RWPE1 (cell line): Measurements from ENCODE around the gene PRORP.
"Not testable (repeated sequence)": the region's sequence is repeated elsewhere in the genome, so short reads cannot be mapped to it uniquely, and the experiment has no call there.

ENCODE experiments used
- CTCF ChIA-PET: fragments of 350-600 bp; sonication (Branson Sonifier 250); formaldehyde crosslinking; extraction: SDS; loops from one replicate; lab custom pipeline; 2021; lab: Yijun Ruan, JAX
- POLR2A ChIA-PET: fragments of 400-600 bp; formaldehyde crosslinking; extraction: SDS; loops from one replicate; lab custom pipeline; 2020; ENCODE audit warnings: antibody characterized with exemption; ENCODE audit not compliant: low non-redundant PET; lab: Yijun Ruan, JAX
- DNase-seq: peaks from one replicate; pipeline ENCODE4 v3.0.0; 2012; ENCODE audit warnings: low spot score
- H3K27ac ChIP-seq: fragments of 450-650 bp; 2 replicates; pipeline ENCODE4 v1.5.1; 2017
- CTCF ChIP-seq: fragments of 450-650 bp; conservative IDR thresholded peaks from 2 replicates; pipeline ENCODE4 v1.5.1; 2017; ENCODE audit warnings: low read depth, mild to moderate bottlenecking

The PRORP gene

GRCh38 chr14:35088514-35088913 is 33.8 kb upstream of the PRORP start:
- POLR2A ChIA-PET, result no interaction called here
- CTCF ChIA-PET, result no interaction called here
- no peak for TF ChIP-seq CTCF

GRCh38 chr14:35094645-35095044 is 27.7 kb upstream of the PRORP start:
- DNase-seq, CTCF ChIA-PET, POLR2A ChIA-PET, H3K27ac ChIP-seq: not testable (repeated sequence)

More at GRCh38 chr14:35088514-35088913, 33.8 kb upstream of the PRORP start:
- H3K27ac ChIP-seq, result no peak overlapping the region
- no peak for DNase-seq

DNA sequence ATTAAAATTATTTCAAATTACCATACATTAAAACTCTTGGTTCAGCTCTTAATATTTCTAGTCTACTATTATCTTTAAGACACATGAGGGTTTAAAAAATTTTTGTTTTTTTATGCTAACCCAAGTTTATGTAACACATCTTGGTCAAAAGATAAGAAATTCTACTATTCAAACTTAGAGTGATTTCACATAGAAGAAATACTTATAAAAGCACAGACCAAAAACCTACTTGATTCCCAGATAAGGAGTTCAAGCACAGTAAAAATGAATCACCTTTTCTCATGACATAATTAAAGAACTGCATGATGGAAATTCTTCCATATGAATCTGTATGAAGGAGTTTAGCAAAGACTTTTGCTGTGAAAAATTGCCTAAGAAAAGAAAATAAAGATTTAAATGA is 14.5 kb upstream of the PRORP start:
- no peak for DNase-seq
- TF ChIP-seq CTCF, result no peak
- CTCF ChIA-PET, result interaction anchor here (0.7 kb wide), 1 partner anchor 59 kb away, joined by 3 read pairs; no protein-coding TSS in a partner anchor
- POLR2A ChIA-PET, result no interaction called here
- H3K27ac ChIP-seq, result no peak overlapping the region

- DNase-seq, result no peak
- POLR2A ChIA-PET, result no interaction called here
- TF ChIP-seq CTCF, result no peak
- CTCF ChIA-PET, result interaction anchor here (0.6 kb wide), 2 partner anchors 52 to 451 kb away, joined by 3 read pairs; no protein-coding TSS in a partner anchor
- H3K27ac ChIP-seq, result no peak overlapping the region
Measured at GRCh38 chr14:35112641-35113040, 9.7 kb upstream of the PRORP start.

DNA sequence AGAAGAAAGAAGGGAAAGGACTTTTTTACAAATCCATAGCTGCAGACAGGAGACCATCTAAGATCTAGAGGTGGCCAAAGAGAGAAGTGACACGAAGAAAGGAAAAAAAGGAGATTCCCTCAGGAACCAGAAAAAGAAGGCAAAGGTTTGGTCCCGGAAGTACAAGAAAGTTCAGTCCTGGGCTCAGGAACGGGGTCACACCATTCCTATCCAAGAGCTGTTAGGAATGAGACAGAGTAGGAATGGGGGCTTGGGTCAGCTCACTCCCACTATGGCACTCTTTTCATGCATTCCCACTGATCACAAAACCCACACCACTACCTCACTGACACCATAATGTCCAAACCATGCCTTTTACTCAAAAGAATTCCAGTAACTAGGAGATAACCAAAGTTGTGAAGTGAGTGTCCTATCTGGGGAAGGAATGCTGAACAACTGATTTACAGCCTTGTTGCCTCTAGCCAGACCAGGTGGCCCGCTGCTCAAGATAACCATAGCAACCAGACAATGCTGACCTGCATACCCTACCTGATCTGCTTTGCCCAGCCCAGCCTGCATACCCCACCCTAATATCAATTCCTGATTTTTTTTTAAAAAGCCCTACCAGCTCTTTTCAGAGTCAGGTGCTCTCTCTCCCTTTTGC is 8.9 kb upstream of the PRORP start:
- ChIA-PET CTCF (interaction anchor here (0.8 kb wide), 1 partner anchor 1014 kb away, joined by 3 read pairs; no protein-coding TSS in a partner anchor), POLR2A (no interaction called here)
- TF ChIP-seq CTCF, result no peak
- H3K27ac ChIP-seq, result no peak overlapping the region
- no peak for DNase-seq

DNA sequence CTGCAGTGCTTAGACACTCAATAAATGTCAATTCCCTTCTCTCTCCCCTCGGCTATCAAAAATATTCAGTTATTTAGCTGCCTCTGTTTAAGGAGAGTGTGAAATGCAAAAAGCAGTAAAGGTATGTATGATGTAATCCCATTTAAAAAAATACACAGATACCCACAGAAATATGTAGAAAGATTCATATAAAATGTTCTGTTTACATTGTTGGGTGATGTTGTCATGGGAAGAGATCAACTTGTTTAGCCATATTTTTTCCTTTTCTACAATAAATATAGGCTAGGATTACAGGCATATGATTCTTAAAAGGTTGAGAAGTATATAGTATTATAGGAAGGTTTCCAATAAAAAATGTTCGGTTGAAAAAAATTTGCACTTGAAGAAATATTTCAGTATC is 8.3 kb upstream of the PRORP start:
- no peak for DNase-seq
- ChIA-PET CTCF (interaction anchor here (0.7 kb wide), 1 partner anchor 13 kb away, joined by 5 read pairs; no protein-coding TSS in a partner anchor), POLR2A (no interaction called here)
- no peak for TF ChIP-seq CTCF
- H3K27ac ChIP-seq, result no peak overlapping the region

DNA sequence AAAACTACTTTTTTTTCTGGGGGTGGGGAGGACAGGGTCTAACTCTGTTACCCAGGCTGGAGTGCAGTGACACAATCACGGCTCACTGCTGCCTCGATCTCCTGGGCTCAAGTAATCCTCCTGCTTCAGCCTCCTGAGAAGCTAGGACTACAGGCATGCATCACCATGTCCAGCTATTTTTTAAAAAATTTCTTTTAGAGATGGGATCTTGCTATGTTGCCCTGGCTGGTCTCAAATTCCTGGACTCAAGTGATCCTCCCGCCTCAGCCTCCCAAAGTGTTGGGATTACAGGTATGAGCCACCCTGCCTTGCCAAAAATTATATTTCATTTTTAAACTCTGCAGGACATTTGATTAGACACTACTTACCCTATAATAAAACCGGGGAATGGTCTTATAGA is 6.1 kb upstream of the PRORP start:
- DNase-seq, result no peak
- no peak overlapping the region for H3K27ac ChIP-seq
- ChIA-PET CTCF (no interaction called here), POLR2A (no interaction called here)
- TF ChIP-seq CTCF, result no peak
